Ishikawa (cell line): ENCODE data around the gene XRCC3.

Experiments used
- CEBPB ChIP-seq: IDR thresholded peaks from 2 replicates; pipeline ENCODE4 v1.6.1; 2012
- EGR1 ChIP-seq: IDR thresholded peaks from 2 replicates; pipeline ENCODE4 v1.6.1; 2012
- EP300 ChIP-seq: IDR thresholded peaks from 2 replicates; pipeline ENCODE4 v1.6.1; 2012; ENCODE audit warnings: borderline replicate concordance
- NFIC ChIP-seq: IDR thresholded peaks from 2 replicates; pipeline ENCODE4 v1.6.1; 2012
- TCF12 ChIP-seq: IDR thresholded peaks from 2 replicates; pipeline ENCODE4 v1.6.1; 2012; ENCODE audit warnings: low read depth
- YY1 ChIP-seq: IDR thresholded peaks from 2 replicates; pipeline ENCODE4 v1.6.1; 2012; ENCODE audit warnings: low read depth
- TF ChIP-seq, protein P1 (sequence below): IDR thresholded peaks from 2 replicates; pipeline ENCODE4 v1.6.1; 2012

DNA sequence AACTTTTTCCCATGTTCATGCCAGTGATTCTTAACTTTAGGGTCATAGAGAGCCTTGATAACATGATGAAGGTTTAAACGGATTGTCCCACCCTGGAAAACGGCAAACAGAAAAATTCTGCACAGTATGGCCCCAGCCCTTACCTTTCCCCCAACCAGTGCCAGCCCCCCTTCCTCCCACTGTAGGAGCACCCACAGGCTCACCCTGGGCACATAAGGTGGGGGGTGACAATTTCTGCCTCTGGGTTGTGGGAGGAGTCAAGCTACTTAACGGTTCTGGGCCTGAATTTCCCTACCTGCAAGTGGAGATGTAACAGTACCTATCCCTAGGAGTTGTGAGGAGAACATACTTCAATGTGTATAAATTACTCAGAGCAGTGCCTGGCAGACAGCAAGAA lies 18.0 kb downstream of the XRCC3 start:
- TF ChIP-seq NFIC (no peak), EGR1 (no peak), EP300 (no peak), YY1 (no peak), TCF12 (no peak), CEBPB (no peak)
- TF ChIP-seq, protein P1, sequence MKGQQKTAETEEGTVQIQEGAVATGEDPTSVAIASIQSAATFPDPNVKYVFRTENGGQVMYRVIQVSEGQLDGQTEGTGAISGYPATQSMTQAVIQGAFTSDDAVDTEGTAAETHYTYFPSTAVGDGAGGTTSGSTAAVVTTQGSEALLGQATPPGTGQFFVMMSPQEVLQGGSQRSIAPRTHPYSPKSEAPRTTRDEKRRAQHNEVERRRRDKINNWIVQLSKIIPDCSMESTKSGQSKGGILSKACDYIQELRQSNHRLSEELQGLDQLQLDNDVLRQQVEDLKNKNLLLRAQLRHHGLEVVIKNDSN = no peak
